OCI-LY7 (cell line): ENCODE data around the gene RTP2.

Source experiments
- EZH2phosphoT487 ChIP-seq: fragments of 200-600 bp; sonication (generic); IDR thresholded peaks from 2 replicates; pipeline ENCODE4 v1.6.1; 2018; ENCODE audit warnings: low read depth, borderline replicate concordance, mild to moderate bottlenecking, mixed run types, antibody characterized with exemption, low read length, moderate library complexity, mixed read lengths
- TF ChIP-seq, protein P1 (sequence below): fragments of 200-600 bp; sonication (generic); conservative IDR thresholded peaks from 2 replicates; pipeline ENCODE4 v1.5.1; 2014; ENCODE audit warnings: mild to moderate bottlenecking, antibody characterized with exemption, low read length, moderate library complexity, mixed read lengths

DNA sequence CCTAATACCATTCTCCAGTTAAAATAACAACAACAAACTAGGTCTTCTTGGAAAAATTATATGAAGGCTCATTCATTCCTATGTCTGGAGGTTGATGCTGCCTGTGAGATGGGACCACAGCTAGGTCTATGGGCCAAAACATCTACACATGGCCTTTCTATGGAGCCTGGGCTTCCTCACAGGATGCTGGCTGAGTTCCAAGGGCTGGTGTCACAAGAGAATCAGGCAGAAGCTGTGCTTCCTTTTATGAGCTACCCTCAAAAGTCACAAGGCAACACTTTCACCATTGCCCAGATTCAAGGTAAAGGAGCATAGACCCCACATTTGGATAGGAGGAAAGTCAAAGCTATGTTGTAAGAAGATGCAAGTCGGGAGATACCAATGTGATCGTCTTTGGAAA lies 4.6 kb upstream of the RTP2 start:
- no peak for TF ChIP-seq EZH2phosphoT487
- TF ChIP-seq, protein P1, sequence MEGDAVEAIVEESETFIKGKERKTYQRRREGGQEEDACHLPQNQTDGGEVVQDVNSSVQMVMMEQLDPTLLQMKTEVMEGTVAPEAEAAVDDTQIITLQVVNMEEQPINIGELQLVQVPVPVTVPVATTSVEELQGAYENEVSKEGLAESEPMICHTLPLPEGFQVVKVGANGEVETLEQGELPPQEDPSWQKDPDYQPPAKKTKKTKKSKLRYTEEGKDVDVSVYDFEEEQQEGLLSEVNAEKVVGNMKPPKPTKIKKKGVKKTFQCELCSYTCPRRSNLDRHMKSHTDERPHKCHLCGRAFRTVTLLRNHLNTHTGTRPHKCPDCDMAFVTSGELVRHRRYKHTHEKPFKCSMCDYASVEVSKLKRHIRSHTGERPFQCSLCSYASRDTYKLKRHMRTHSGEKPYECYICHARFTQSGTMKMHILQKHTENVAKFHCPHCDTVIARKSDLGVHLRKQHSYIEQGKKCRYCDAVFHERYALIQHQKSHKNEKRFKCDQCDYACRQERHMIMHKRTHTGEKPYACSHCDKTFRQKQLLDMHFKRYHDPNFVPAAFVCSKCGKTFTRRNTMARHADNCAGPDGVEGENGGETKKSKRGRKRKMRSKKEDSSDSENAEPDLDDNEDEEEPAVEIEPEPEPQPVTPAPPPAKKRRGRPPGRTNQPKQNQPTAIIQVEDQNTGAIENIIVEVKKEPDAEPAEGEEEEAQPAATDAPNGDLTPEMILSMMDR: no peak
